Measurements from ENCODE around the gene GREM2.

Gene GREM2

GRCh38 chr1:240610636-240611035 lies 1.3 kb downstream of the GREM2 start:
- DNase-seq (ENCODE audit: low read depth, low spot score), result no peak

DNA sequence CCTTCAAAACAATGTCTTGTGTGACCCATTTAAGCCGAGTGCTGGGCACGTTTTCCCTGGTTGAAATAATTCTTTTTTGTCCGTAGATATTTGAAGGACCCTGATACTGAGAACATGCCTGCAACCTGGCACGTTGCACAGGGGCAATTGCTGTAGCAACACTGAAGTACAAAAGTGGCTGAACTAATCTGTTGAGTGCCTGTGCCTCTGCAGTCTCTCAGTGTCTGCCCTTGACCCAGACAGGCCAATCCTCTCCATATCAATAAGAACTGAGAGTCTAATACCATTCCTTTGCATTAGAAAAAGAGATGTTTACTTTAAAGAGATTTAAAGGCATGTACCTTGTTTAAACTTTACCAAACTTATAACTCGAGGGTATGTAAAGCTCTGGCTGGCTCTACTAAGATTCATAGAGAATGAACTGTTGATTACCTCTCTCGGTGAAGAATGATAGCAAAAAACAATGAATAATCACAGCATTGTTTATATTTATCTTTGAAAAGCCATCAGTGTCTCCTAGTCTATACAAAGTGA lies 2.4 kb downstream of the GREM2 start:
- no peak for DNase-seq (ENCODE audit: low read depth, low spot score)

DNA sequence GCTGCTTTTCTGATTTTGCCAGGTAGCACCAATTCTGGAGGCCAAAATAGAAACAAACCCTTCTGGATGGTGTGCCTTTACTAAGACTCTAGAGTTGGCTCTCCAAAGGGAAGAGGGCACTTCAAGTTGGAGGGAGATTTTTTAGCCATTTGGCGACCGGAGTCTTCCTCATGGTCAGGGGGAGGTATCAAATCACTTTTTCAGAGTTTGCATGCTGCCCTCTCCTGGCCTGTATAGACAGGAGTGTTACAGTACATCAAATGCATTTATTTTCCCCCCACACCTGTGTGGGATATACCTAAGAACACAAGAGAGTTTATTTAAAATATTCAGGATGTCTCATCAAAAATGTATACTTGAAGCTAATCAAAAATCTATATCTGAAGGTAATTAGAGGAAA lies 3.2 kb downstream of the GREM2 start:
- no peak for DNase-seq (ENCODE audit: low read depth, low spot score)

DNA sequence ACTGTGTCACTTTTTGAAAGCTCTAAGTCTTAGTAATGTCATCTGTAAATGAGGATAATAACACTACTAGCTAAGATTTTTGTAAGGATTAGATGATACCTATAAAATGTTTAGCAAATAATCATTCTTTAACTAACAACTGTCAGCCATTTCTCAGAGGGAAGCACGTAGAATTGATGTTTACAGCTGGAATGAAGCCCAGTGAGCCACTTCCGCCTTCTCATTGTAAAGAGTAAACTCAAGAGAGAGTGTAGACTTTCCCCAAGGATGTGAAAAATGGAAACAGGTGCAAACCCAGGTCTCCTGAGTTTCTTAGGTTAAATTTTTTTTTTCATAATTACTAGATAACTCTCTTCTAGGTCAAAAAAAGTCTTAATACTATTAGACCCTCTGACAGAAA lies 4.9 kb downstream of the GREM2 start:
- DNase-seq (ENCODE audit: low read depth, low spot score), result no peak

DNA sequence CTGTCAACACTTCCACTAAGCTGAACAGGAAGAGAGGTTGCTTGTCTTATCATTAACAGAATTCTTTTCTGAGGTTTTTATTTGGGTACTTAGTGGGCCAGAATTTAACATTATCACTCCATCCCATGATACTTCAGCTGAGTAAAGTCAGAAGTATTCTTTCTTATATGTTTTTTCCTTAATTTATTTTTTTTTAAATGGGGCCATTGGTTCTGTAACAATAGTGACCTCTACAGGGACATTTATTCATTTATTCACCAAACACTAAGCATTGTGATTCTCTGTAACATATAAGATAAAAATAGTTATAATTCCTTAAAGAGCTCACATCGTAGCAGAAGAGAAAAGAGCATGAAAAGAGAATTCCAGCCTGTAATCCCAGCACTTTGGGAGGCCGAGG lies 9.8 kb downstream of the GREM2 start:
- no peak for DNase-seq (ENCODE audit: low read depth, low spot score)

DNA sequence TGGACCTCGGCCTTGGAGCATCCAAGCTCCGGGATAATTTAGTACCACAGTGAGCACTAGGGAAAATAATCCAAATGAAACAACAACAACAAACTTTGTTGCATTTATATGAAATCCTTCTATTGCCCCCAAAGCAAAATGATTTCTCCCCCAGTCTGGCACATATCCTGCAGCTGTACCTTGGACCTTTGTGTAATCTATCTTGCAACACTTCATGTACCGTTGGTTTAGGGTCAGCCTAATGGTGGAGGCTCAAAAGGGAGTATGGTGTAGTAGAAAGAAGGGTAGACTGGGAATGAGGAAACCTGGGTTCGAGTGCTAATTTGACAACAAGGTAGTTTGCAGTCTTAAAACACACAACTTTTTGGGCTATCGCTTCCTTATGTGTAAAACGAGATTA lies 12.1 kb downstream of the GREM2 start:
- DNase-seq (ENCODE audit: low read depth, low spot score), result no peak

DNA sequence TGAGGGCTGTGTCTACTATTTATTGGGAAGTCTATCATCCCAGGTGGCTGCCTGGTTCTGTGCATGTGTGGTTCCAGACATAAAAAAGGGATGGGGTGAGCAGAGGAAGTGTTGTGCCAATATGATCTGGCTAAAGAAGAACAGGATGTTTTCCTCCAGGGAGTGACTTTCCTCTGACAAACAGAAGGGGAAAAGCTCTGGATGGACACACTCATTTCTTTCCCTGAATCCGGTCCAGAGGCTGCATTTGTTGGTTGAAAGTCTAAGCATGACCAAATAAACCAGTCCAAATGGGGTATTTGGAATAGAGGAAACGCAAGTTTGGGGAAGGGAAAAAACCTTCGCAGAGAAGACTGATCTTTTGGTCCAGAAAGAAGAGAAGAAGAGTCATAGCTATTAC lies 12.7 kb downstream of the GREM2 start:
- DNase-seq (ENCODE audit: low read depth, low spot score), result no peak

GRCh38 chr1:240598216-240599001 lies 13.5 kb downstream of the GREM2 start:
- DNase-seq (ENCODE audit: low read depth, low spot score), result no peak

GRCh38 chr1:240597153-240597745 lies 14.7 kb downstream of the GREM2 start:
- no peak for DNase-seq (ENCODE audit: low read depth, low spot score)

GRCh38 chr1:240595476-240595875 lies 16.5 kb downstream of the GREM2 start:
- DNase-seq (ENCODE audit: low read depth, low spot score), result no peak

DNA sequence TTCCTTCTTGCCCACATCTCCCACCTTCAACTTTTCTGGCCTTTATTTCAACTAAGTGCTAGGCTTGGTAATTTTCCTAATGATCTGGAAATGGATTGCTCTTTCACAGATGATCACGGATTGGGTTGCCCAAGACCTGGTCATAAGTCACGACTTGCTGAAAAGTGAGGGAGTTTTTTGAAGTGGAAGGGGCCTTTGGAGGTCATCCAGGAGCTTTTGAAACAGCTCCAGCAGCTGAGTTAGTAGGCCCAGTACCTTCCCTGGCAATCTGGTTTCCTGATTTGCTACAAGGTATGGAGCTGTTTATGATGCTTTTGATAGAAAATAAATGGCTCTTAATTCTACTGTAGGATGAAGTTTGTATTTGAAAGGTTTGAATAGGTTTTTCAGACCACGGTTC lies 20.4 kb downstream of the GREM2 start:
- DNase-seq (ENCODE audit: low read depth, low spot score), result no peak

- no peak for DNase-seq (ENCODE audit: low read depth, low spot score)
Measured at GRCh38 chr1:240591078-240591477, 20.9 kb downstream of the GREM2 start.

DNA sequence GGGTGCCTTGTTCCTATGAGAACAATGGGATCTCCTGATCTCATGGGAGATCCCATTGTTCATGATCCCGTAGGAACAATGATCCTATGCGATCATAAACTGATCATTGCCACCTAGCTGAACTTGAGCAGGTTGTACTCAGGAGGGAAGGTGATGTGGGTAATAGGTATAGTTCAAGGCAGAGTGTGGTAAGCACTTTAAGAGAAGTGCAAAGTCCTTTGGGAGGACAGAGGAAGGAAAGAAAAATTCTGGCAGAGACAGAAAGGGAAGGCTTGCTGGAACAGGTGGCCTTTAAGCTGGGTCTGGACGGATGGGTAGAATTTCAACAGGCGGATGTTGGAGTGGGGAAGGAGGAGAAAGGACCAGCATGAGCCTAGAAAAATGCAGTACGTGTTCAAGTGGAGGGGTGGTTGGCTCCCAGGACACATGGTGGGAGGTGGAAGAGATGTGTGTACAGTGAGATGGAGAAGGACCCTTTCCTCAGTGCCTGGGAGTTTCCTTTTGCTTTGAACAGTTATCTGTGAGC lies 22.3 kb downstream of the GREM2 start:
- no peak for DNase-seq (ENCODE audit: low read depth, low spot score)

DNA sequence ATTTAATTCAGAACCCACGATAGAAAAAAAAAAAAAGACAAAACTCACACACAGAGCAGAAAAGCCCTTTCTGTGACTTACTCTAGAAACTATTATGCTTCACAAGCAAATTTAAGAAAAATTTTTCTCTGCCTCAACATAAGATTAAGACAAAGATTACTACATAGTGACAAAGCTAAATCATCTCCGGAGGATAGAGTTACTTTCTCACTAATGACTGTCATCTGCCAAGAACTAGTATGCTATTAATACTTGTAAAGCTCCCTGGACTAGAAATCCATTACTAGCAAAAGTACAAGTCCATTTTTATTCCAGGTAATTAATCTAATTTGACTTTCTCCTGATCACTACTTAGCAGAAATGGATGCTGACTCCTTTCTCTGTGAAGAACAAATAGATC lies 25.9 kb downstream of the GREM2 start:
- DNase-seq (ENCODE audit: low read depth, low spot score), result no peak

GRCh38 chr1:240582953-240583352 lies 29.0 kb downstream of the GREM2 start:
- no peak for DNase-seq (ENCODE audit: low read depth, low spot score)

DNA sequence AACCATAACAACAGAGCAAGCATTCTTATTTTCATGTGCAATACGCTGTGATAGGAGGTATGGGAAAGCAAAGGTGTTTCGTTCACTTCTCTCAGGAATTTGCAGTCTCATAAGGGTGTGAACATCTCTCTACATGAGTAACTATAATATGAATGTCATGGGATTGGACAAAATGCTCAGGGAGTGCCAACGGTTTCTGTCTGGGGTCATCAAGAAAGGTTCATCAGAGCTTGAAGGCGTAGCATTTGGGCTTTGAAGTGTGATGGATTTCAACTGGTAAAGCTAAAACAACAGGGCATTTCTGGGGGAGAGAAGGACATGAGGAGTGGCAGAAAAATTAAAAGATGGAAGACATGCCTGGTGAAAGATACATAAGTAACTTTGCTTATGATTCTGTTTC lies 32.4 kb downstream of the GREM2 start:
- no peak for DNase-seq (ENCODE audit: low read depth, low spot score)

DNA sequence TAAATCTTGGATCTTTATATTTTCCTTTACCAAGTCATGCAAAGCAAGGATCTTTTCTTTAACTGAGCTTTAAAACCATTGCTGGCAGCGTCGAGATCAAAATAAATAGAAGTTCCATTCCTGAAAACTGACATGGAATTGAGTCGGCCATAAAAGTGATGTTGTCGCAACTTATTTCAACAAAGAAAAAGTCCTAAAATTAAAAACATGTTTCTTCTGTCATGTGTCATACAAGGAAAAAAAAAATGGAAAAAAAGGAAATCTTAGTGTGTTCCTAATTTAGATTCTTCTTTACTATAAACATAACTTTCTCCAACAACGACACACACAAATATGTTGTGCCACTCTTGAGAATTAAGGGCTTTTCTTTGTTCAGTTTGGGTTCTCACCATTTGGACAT lies 34.9 kb downstream of the GREM2 start:
- DNase-seq (ENCODE audit: low read depth, low spot score), result no peak

- peak; percentile 21 for DNase-seq (ENCODE audit: low read depth, low spot score)
Measured at GRCh38 chr1:240575981-240576662, 35.8 kb downstream of the GREM2 start.

GRCh38 chr1:240572328-240572727 lies 39.6 kb downstream of the GREM2 start:
- no peak for DNase-seq (ENCODE audit: low read depth, low spot score)

DNA sequence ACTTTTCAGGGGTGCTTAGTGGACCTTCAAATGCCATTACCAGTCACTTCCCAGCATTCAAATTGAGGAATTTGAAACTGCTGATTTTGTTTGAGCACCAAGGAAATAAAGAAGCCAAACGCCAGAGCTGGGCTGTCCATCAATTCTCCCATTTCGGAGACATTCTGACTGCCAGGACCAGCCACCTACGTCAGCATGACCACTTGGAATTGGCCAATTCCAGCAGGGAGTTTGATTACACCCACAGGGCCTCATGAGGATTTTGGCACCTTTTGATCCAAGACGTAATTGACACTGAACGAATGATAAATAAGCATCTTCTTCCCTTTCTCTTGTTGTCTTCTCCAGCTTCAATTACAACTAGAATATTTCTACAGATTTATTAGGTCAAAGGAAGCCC lies 40.2 kb downstream of the GREM2 start:
- DNase-seq (ENCODE audit: low read depth, low spot score), result no peak

- no peak for DNase-seq (ENCODE audit: low read depth, low spot score)
Measured at GRCh38 chr1:240567066-240567465, 44.9 kb downstream of the GREM2 start.

GRCh38 chr1:240562779-240563178 lies 49.2 kb downstream of the GREM2 start:
- DNase-seq (ENCODE audit: low read depth, low spot score), result no peak
